ENCODE data around the gene CDHR2. TPM values are rescaled to one million over a fixed set of nuclear protein-coding genes. Genes with fewer than 3 reads are reported as not detected.

The CDHR2 gene
- total and polyA plus RNA-seq, 2 of the 13 experiments (the other 11 are each of a cell fraction or from before 2014, with no cell fraction given): 17.9 to 20.9 TPM

- H3K27me3 ChIP-seq (ENCODE audit: control insufficient read depth in 1 of 2, insufficient read depth in 2 of 2, low read length in 2 of 2): peaks cover 0 to 8% of the 10 kb centered on the region in 2 experiments; a peak in 2 of 5 replicates
- H4K20me1 ChIP-seq (ENCODE audit: insufficient read depth, low read length): no peaks in the 10 kb centered on the region
- FAIRE-seq (no peak), ATAC-seq (no peak), DNase-seq (ENCODE audit: low spot score) (no peak)
- peaks cover 8 to 11% of the 10 kb centered on the region in 2 experiments; a peak in 4 of 5 replicates for H3K36me3 ChIP-seq (replicated peaks in 1 of 2; ENCODE audit: control insufficient read depth in 1 of 2, insufficient read depth in 2 of 2, low read length in 2 of 2)
- CTCF ChIA-PET (ENCODE audit: low intra/inter-chr PET ratio, low total read pairs): no interaction called here
- H3K9ac ChIP-seq (ENCODE audit: insufficient read depth, low read depth, low read length): no peak overlapping the region
- peaks cover 22% of the 10 kb centered on the region; the same call in 1 of the 2 replicates for H3K4me1 ChIP-seq (ENCODE audit: insufficient read depth, low read length)
- WGBS (ENCODE audit: low lambda C conversion rate): 88% methylated on average over 6 of the region's 6 CpGs
- no peak overlapping the region for H2AFZ ChIP-seq (ENCODE audit: low read length)
- no peaks in the 10 kb centered on the region for H3K9me3 ChIP-seq (ENCODE audit: low read length)
- H3K4me2 ChIP-seq (ENCODE audit: low read depth, low read length): no peak overlapping the region
- no peak overlapping the region for H3K27ac ChIP-seq (ENCODE audit: extremely low read length, insufficient read depth, low read length)
- intact Hi-C loops (cut with micrococcal nuclease; ENCODE audit: unreplicated experiment): no loop called here
- no peak overlapping the region for H3K4me3 ChIP-seq (replicated peaks in 1 of 3; ENCODE audit: insufficient read depth in 1 of 3, low read depth in 2 of 3, low read length in 3 of 3)
- BruUV-seq (replicated peaks): no TSS peak
- in situ Hi-C loops (cut with HindIII; ENCODE audit: extremely low pct_ligation_motif_present, low pct_unique_long_range_greater_than_20kb): no loop called here
- POLR2A ChIA-PET: no interaction called here
- H3K79me2 ChIP-seq (ENCODE audit: insufficient read depth, low read length): no peaks in the 10 kb centered on the region
- TF ChIP-seq ZNF431 (CRISPR knock-in tag; IDR thresholded peaks at IDR 0.05; ENCODE audit: borderline replicate concordance, low read depth) (no peak), KLF13 (CRISPR knock-in tag; IDR thresholded peaks at IDR 0.05) (no peak), ZNF468 (CRISPR knock-in tag; IDR thresholded peaks at IDR 0.05) (no peak), KLF11 (CRISPR knock-in tag; IDR thresholded peaks at IDR 0.05) (no peak), PTBP1 (IDR thresholded peaks at IDR 0.05; ENCODE audit: low read depth, low read length, poor library complexity, severe bottlenecking) (no peak), ZBTB49 (CRISPR knock-in tag; IDR thresholded peaks at IDR 0.05; ENCODE audit: borderline replicate concordance) (no peak), PRDM4 (CRISPR knock-in tag; IDR thresholded peaks at IDR 0.05; ENCODE audit: borderline replicate concordance) (no peak), SIN3B (IDR thresholded peaks at IDR 0.05; ENCODE audit: low read length) (no peak), ZNF280D (CRISPR knock-in tag; IDR thresholded peaks at IDR 0.05) (no peak), PPARG (CRISPR knock-in tag; conservative IDR thresholded peaks at IDR 0.05) (no peak), ZNF564 (CRISPR knock-in tag; IDR thresholded peaks at IDR 0.05) (no peak)
- TF ChIP-seq, protein P1, sequence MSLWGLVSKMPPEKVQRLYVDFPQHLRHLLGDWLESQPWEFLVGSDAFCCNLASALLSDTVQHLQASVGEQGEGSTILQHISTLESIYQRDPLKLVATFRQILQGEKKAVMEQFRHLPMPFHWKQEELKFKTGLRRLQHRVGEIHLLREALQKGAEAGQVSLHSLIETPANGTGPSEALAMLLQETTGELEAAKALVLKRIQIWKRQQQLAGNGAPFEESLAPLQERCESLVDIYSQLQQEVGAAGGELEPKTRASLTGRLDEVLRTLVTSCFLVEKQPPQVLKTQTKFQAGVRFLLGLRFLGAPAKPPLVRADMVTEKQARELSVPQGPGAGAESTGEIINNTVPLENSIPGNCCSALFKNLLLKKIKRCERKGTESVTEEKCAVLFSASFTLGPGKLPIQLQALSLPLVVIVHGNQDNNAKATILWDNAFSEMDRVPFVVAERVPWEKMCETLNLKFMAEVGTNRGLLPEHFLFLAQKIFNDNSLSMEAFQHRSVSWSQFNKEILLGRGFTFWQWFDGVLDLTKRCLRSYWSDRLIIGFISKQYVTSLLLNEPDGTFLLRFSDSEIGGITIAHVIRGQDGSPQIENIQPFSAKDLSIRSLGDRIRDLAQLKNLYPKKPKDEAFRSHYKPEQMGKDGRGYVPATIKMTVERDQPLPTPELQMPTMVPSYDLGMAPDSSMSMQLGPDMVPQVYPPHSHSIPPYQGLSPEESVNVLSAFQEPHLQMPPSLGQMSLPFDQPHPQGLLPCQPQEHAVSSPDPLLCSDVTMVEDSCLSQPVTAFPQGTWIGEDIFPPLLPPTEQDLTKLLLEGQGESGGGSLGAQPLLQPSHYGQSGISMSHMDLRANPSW (CRISPR knock-in tag; IDR thresholded peaks at IDR 0.05; ENCODE audit: borderline replicate concordance): no peak
- TF ChIP-seq, protein P2, sequence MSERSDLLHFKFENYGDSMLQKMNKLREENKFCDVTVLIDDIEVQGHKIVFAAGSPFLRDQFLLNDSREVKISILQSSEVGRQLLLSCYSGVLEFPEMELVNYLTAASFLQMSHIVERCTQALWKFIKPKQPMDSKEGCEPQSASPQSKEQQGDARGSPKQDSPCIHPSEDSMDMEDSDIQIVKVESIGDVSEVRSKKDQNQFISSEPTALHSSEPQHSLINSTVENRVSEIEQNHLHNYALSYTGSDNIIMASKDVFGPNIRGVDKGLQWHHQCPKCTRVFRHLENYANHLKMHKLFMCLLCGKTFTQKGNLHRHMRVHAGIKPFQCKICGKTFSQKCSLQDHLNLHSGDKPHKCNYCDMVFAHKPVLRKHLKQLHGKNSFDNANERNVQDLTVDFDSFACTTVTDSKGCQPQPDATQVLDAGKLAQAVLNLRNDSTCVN (CRISPR knock-in tag; IDR thresholded peaks at IDR 0.05; ENCODE audit: borderline replicate concordance): no peak
These were observed 25.0 kb upstream of the CDHR2 start for GRCh38 chr5:176524138-176524537.

Data from HepG2 (cell line).